NB4 (cell line): ENCODE measurements around the gene TBC1D22A.

ENCODE experiments used
- DNase-seq: peaks from one replicate; pipeline ENCODE4 v3.0.0; 2010; ENCODE audit warnings: low read depth
- H3K4me3 ChIP-seq: one replicate; pipeline ENCODE4 v1.5.1; 2011; ENCODE audit warnings: mild to moderate bottlenecking, low read depth, low read length, moderate library complexity
- MYC ChIP-seq: IDR thresholded peaks from 2 replicates; pipeline ENCODE4 v1.6.1; 2011; ENCODE audit warnings: low read depth, low read length
- POLR2A ChIP-seq: IDR thresholded peaks from 2 replicates; pipeline ENCODE4 v1.6.1; 2011; ENCODE audit warnings: mild to moderate bottlenecking; ENCODE audit not compliant: insufficient read length; ENCODE audit errors: extremely low read depth
- TF ChIP-seq, protein P1 (sequence below): IDR thresholded peaks from 2 replicates; pipeline ENCODE4 v1.6.1; 2011; ENCODE audit warnings: low read depth, low read length
- TF ChIP-seq, protein P2 (sequence below): IDR thresholded peaks from one replicate; pipeline ENCODE4 v1.5.1; 2012; ENCODE audit warnings: low read depth, low read length

TBC1D22A gene

DNA sequence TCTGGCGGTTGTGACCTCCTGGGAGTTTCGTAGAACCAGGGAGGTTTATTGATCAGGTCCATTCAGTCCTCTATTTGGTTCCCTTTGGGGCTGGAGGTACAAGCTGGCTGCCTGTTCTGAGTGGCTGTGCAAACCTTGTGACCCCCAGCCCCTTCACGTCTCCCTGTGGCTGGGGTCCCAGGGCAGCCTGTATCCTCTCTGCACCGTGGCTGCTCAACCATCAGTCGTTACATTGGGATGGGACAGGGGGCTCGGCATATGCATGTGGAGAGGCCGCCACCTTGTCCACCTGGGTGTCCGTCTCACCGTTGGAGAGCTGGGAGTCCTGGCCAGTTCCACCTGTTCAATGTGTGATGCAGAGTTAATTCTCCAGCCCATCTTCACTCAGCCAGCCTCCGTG, 195.7 kb downstream of the TBC1D22A start:
- TF ChIP-seq, protein P1, sequence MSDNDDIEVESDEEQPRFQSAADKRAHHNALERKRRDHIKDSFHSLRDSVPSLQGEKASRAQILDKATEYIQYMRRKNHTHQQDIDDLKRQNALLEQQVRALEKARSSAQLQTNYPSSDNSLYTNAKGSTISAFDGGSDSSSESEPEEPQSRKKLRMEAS = no peak
- TF ChIP-seq, protein P2, sequence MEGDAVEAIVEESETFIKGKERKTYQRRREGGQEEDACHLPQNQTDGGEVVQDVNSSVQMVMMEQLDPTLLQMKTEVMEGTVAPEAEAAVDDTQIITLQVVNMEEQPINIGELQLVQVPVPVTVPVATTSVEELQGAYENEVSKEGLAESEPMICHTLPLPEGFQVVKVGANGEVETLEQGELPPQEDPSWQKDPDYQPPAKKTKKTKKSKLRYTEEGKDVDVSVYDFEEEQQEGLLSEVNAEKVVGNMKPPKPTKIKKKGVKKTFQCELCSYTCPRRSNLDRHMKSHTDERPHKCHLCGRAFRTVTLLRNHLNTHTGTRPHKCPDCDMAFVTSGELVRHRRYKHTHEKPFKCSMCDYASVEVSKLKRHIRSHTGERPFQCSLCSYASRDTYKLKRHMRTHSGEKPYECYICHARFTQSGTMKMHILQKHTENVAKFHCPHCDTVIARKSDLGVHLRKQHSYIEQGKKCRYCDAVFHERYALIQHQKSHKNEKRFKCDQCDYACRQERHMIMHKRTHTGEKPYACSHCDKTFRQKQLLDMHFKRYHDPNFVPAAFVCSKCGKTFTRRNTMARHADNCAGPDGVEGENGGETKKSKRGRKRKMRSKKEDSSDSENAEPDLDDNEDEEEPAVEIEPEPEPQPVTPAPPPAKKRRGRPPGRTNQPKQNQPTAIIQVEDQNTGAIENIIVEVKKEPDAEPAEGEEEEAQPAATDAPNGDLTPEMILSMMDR = no peak
- TF ChIP-seq MYC (no peak), POLR2A (no peak)
- no peak for DNase-seq
- no peak overlapping the region for H3K4me3 ChIP-seq

DNA sequence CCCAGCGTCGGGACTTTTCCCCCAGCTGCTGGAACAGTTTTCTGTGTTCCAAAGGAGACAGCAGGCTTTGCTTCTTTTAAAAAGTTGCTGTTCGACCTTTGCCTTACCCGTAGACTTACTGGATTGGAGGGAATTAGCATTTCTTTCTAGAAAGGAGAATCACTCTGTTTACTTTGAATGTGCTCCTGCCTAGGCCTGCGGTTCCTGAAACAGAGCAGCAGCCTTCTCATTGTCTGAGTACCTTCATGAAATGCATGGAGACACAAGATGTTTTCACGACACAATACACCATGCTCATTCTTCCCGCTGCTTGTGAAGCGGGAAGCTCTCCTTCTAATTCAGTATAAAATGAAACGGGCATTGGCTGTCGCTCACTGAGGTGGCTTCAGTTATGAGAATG, 196.2 kb downstream of the TBC1D22A start:
- no peak overlapping the region for H3K4me3 ChIP-seq
- TF ChIP-seq POLR2A (no peak), MYC (no peak)
- TF ChIP-seq, protein P1 = no peak
- TF ChIP-seq, protein P2 = no peak
- DNase-seq = no peak

DNA sequence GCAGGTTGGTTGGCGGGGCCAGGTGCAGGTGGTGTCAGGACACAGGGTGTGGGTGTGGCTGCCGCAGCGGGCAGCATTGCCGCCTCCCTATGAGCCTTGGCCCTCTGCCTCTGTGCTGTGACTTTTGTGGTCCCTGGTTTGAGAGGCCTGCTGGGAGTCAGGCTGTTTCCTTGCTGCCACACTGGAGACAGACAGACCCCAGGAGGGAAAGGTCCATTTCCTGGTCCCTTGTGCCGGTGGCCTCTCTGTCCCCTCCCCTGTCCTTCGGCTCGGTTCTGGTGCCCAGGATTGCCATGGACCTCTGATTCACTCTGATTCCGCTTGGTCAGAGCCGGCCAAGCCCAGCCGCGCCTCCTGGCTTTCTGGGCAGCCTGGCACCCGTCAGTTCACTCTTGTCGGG, 196.9 kb downstream of the TBC1D22A start:
- DNase-seq = no peak
- no peak overlapping the region for H3K4me3 ChIP-seq
- TF ChIP-seq MYC = no peak
- TF ChIP-seq POLR2A = no peak
- TF ChIP-seq, protein P1 = no peak
- TF ChIP-seq, protein P2 = no peak

DNA sequence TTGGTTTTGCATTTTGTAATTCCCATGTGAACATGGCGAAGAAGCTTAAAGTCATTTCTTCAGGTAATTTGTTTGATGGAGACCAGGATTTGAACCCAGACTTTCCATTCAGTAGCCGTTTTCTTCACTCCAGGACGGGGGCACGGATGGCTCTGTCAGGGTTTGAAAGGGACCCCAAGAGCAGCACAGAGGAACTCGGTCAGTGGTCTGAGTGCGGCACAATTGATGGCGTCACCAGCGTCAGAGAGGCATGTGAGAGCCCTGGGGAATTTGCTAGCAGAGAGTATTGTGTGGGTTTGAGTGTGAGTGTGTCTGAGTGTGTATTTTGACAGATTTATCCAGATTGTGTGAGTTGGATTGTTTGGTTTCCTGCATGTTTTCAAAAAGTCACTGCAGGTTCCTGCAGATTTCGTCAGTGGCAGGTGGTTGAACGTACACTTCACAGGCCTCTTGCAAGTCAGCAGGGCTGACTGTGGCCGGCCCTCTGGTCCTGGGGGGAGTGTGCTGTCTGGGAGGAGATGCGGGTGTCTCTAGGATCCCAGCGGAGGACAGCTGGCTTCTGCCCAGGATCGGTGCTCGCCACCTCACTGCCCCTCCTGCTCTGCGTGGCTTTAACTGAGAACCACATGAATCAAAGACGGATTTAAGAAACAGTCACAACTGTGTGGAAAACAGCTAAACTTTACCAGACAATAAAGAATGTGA, 199.3 kb downstream of the TBC1D22A start:
- no peak for DNase-seq
- TF ChIP-seq MYC = no peak
- TF ChIP-seq, protein P1 = no peak
- TF ChIP-seq, protein P2 = no peak
- TF ChIP-seq POLR2A = no peak
- no peak overlapping the region for H3K4me3 ChIP-seq

DNA sequence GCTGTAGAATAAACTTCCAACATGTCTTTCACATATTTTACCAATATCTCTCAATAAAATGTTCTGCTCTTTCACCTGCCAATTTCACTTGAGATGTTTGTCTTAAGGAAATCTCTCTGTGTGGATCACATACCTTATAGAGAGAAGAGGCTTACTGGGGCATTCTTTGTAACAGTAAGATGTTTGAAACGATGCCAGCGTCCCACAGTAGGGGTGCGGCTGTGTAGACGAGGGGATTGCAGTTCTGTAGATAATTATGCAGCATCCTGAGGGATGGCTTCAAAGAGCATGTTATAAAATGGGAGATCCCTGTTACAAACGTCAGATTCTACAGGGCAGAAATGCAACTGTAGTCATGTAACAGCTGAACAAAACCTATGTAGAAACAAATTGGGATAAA, 200.0 kb downstream of the TBC1D22A start:
- DNase-seq = no peak
- no peak overlapping the region for H3K4me3 ChIP-seq
- TF ChIP-seq, protein P1 = no peak
- TF ChIP-seq, protein P2 = no peak
- no peak for TF ChIP-seq POLR2A
- TF ChIP-seq MYC = no peak
